GM21717 (cell line): ENCODE data around the gene BRF1.

ENCODE experiments used
- ATAC-seq: cut with Tn5 transposase; IDR thresholded peaks from one replicate; pipeline ENCODE4 v1.9.1; 2021; ENCODE audit warnings: mild to moderate bottlenecking, moderate library complexity; ENCODE audit not compliant: unreplicated experiment

Gene BRF1

GRCh38 chr14:105162669-105162979 lies 138.2 kb downstream of the BRF1 start:
- no peak for ATAC-seq

- no peak for ATAC-seq
Measured at GRCh38 chr14:105161964-105162668, 138.7 kb downstream of the BRF1 start.

GRCh38 chr14:105161309-105161708 lies 139.5 kb downstream of the BRF1 start:
- ATAC-seq: no peak

- no peak for ATAC-seq
Measured at GRCh38 chr14:105160776-105161175, 140.0 kb downstream of the BRF1 start.

- ATAC-seq: no peak
Measured at GRCh38 chr14:105159344-105159743, 141.5 kb downstream of the BRF1 start.
